Fibroblast of upper back skin (primary cell): ENCODE measurements around the gene FHIT.
"Not testable (repeated sequence)": the region's sequence is repeated elsewhere in the genome, so short reads cannot be mapped to it uniquely, and the experiment has no call there.

Experiments
- DNase-seq: peaks from one replicate; pipeline ENCODE4 v3.0.0-alpha.2; 2013

Gene FHIT

DNA sequence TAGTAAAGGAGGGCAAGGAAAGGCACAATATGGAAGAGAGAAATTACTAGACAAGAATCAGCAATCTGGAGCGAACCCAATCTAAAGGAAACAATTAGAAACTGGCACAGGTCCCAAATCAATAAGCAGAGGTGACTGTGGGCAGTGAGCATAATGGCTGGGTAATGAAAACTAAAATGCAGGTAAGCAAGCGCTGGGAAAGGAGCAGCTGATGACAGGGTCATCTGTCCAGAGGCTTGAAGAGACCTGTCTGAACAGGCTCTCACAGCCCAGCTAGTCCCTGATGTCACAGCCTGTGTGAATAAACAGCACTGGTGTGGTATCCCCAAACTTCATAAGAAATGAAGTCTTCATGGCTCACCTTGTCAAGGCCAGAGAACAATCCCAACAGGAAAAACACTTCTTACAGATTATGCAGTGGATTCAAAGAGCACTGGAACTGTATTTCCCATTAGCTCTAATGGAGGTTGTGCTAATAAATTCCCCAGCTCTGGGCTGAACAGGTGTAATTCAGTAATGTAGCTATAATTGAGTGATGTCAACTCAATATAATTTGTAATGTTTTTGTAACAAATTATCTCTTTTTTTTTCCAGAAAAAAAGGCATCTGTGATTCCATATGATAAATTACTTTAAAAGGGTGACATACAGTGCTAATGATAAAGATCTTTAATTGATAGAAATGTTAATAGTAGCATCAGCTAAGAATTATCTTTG lies 197.3 kb downstream of the FHIT start:
- DNase-seq, result no peak

DNA sequence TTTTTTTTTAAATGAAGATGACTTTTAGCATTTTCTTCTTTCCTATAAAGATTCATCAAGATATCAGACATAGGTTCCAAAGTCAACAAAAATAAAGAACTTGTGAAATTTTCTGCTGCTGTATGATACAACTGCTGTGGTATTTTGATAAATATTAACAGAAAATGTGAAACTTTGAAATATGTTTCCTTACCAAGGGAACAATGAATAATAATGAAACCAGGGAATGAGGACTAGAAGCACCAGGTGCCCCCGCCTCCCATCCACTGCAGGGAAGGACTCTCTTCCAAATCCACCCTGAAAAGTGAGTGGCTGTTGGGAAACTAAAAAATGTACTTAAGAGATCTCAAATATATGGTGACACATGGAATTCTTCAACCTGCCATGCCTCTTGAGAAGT lies 198.4 kb downstream of the FHIT start:
- DNase-seq, result no peak

DNA sequence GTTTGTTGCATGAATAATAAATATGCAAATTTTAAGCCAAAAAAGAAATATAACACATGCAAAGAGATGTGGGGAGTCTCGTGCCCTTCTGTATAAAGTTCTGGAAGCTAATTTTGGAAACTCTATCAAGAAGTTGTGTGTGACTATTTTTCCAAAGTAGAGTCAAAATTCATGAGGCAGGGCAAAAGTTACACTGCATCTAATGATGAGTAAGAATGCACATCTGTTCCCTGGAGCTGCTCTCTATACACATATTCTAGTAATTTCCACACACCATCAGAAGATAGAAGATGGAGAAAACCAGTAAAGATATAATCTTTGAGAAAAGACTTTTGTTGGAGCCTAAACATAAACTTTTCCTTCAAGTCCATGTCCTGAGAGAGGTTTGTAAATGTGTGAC lies 199.6 kb downstream of the FHIT start:
- DNase-seq, result no peak

DNA sequence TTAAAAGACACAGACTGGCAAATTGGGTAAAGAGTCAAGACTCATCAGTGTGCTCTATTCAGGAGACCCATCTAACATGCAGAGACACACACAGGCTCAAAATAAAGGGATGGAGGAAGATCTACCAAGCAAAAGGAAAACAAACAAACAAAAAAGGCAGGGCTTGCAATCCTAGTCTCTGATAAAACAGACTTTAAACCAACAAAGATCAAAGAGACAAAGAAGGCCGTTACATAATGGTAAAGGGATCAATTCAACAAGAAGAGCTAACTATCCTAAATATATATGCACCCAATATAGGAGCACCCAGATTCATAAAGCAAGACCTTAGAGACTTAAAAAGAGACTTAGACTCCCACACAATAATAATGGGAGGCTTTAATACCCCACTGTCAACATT lies 206.1 kb downstream of the FHIT start:
- DNase-seq, result not testable (repeated sequence)

DNA sequence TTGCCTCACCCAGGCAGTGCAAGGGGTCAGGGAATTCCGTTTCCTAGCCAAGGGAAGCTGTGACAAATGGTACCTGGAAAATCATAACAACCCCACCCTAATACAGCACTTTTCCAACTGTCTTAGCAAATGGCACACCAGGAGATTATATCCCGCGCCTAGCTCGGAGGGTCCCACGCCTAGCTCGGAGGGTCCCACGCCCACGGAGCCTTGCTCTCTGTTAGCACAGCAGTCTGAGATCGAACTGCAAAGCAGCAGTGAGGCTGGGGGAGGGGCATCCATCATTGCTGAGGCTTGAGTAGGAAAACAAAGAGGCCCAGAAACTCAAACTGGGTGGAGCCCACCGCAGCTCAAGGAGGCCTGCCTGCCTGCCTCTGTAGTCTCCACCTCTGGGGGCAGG lies 208.1 kb downstream of the FHIT start:
- no peak for DNase-seq

DNA sequence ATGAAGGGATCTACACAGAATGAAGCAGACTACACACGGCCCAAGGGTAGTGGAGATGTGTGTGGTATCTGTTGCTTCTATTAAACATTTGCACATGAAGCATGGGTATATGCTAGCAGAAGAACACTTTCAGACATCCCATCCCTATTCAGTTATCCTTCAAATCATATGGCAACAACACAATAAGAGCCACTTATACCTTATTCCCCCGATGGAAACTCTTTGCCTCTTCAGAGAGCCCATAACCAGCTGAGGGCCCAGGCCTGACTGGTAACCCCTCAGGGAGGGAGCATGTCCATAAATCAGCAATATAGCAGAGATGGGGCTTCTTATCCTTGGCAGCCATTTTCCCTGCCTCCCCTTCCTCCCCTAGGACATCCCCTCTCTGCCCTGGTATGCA lies 210.6 kb downstream of the FHIT start:
- no peak for DNase-seq

- DNase-seq, result no peak
Observed at GRCh38 chr3:61035573-61035972, 215.7 kb downstream of the FHIT start.

DNA sequence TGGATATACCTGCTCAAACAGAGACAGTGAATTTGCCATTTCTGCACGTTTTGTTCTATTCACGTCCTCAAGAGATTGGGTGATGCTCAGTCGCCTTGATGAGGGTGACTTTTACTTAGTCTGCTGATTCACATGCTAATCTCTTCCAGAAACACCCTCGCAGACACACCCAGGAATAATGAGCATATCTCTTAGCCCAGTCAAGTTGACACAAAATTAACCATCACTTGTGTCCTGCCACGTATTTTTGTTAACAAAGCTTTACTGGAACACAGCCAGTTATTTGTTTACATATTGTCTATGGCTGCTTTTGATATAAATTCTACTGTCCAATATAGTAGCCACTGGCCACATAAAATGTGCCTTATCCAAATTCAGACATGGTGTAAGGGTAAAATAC lies 218.3 kb downstream of the FHIT start:
- no peak for DNase-seq

- no peak for DNase-seq
Observed at GRCh38 chr3:61031503-61031902, 219.7 kb downstream of the FHIT start.

GRCh38 chr3:61030469-61031035 lies 220.7 kb downstream of the FHIT start:
- peak; percentile 5 for DNase-seq

- DNase-seq, result no peak
Observed at GRCh38 chr3:61029194-61029593, 222.1 kb downstream of the FHIT start.

DNA sequence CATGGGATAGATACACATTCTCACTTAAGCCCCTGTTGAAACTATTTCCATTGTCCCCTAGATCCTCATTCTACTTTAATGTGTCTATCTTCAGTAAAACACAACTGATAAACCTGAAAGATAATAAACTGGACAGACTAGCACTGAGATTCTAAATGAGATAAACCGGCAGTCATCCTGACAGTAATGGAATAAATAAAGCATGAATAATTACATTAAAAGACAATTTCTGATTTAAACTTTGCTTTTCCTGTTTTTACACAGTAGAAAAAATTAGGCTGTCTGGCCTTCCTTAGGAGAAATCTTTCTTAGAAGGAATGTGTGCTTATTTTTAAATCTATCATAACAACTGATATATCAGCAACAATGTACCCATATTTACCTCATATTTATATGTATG lies 232.4 kb downstream of the FHIT start:
- DNase-seq, result no peak

GRCh38 chr3:61017028-61017427 lies 234.2 kb downstream of the FHIT start:
- not testable (repeated sequence) for DNase-seq

- DNase-seq, result no peak
Observed at GRCh38 chr3:61015859-61016258, 235.4 kb downstream of the FHIT start.

GRCh38 chr3:61015408-61015807 lies 235.8 kb downstream of the FHIT start:
- DNase-seq, result no peak

GRCh38 chr3:61008998-61009380 lies 242.3 kb downstream of the FHIT start:
- DNase-seq, result no peak

DNA sequence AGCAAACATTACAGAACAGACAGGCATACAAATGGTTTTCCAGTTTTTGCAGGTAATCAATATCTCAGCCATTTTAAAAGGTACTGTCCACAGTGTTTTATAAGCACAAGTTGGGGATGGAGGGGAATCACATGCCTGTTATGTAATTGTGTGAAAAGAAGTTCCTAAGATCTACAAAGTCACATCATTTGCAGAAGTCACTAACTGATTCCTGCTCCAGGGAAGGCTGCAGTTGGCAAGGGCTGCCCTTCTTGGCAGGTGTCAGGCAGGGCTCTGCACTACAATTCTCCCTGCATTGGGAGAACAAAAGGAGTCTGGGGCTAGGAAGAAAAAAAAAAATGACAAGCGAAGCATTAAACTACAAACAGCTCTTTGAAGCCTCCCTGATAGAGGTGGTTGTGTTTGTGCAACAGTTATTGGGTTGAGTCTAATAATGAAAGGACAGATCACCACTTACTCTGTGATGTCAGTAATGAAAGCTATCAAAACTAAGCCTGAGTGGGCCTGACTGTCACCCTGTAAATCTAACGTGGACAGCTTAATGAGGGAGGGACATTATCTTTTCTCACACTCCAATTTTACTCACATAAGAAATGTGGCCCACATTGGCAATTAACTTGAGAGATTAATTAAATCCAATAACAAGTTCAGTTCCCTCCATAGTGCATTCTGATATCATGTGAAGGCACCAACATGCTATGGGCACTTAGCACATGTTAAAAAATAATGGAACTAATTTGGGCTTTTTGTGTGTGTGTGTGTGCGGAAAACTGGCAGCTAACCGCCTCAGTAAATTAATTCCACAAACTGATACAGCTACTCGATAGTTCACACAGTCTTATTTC lies 242.9 kb downstream of the FHIT start:
- DNase-seq, result no peak

GRCh38 chr3:61005591-61005990 lies 245.7 kb downstream of the FHIT start:
- DNase-seq, result no peak

- DNase-seq, result no peak
Observed at GRCh38 chr3:60998858-60999257, 252.4 kb downstream of the FHIT start.

GRCh38 chr3:60992395-60992794 lies 258.9 kb downstream of the FHIT start:
- no peak for DNase-seq

DNA sequence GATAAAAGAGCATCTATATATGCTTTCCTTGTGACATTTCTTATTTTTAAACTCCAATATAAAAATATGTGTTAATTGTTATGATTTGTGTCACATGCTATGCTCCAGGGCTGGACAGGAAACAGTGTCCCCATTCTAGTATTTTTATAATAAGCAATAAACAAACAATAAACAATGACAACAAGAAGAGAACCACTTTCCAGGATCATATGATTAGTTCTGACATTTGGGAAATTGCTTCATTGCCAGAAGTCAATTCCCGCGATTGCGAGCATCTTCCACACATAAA lies 260.9 kb downstream of the FHIT start:
- no peak for DNase-seq

- DNase-seq, result no peak
Observed at GRCh38 chr3:60989626-60990441, 261.4 kb downstream of the FHIT start.

GRCh38 chr3:60987191-60987590 lies 264.1 kb downstream of the FHIT start:
- DNase-seq, result not testable (repeated sequence)

GRCh38 chr3:60986552-60986951 lies 264.7 kb downstream of the FHIT start:
- no peak for DNase-seq
